GM03348 (cell line): ENCODE measurements around the gene OR2G2.

Source experiments
- DNase-seq: peaks from one replicate; pipeline ENCODE4 v3.0.0; 2012; ENCODE audit warnings: low spot score

OR2G2 gene, protein sequence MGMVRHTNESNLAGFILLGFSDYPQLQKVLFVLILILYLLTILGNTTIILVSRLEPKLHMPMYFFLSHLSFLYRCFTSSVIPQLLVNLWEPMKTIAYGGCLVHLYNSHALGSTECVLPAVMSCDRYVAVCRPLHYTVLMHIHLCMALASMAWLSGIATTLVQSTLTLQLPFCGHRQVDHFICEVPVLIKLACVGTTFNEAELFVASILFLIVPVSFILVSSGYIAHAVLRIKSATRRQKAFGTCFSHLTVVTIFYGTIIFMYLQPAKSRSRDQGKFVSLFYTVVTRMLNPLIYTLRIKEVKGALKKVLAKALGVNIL

DNA sequence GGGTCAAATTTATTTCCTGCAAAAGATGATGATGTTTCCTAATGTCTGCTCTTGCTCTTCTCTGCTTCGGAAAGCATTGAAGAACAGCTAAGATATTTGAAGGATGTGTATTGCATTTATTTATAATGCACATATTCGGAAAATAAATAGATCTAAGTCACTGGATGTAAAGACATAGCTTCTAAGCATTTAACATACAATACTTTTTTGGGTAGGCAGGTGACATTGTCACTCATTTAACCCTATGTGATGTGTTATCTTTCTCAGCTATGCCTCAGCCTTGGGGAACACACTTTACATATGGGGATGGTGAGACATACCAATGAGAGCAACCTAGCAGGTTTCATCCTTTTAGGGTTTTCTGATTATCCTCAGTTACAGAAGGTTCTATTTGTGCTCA, at the start of gene OR2G2:
OR2G2 (plus strand) TSS at position 301 of the 400 bp plus-strand sequence; CDS start at position 301, 0 bp downstream.
- no peak for DNase-seq

DNA sequence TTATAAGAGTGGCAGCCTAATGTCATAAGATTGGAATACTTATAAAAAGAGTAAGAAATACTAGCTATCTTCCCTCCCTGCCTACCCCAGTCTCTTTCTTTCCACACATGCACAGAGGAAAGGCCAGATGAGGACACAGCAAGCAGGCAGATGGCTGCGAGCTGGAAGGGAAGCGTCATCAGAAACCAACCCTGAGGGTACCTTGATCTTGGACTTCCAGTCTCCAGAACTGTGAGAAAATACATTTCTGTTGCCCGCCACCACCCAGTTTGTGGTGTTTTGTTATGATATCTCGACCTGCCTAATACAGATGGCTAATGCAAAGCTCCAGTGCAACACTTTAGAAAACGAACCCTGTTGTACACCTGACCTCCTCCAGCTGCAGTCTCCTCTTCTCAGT, 49.6 kb upstream of the OR2G2 start:
- no peak for DNase-seq

DNA sequence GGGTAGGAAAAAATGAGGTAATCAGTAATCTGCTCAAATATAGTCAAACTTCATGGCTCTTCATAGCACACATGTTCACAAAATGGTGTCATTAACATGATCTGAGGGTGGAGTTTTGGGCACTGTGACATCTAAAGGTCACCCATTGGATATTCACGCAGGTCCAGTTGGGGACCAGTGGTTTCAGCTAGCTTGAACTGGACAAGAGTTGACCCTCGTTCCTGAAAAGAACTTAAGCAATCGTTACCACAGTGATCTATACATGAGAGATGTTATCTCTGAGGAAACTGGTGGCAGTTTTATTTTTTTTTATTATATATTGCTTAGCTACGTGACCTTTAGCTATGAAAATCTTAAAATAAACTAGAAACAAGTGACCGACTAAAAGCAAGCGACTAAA, 48.9 kb upstream of the OR2G2 start:
- DNase-seq = no peak

DNA sequence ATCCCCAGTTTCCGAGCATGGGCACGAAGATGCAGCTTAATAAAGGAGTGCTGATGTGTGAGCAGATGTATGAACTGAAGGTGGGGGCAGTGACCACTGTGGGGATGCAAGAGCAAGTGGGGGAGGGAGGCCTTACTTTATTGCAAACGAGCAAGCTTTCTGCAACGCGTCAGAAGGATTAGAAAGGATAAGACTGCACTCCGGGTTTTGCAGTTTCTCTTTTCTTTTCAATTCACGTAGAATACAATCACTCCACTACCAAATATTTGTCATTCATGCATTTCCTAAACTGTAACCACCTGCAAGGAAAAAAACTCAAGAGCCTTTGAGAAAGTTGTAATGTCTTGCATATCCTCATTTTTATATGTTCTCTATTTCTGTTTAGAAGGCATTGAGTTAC, 47.6 kb upstream of the OR2G2 start:
- DNase-seq = no peak

DNA sequence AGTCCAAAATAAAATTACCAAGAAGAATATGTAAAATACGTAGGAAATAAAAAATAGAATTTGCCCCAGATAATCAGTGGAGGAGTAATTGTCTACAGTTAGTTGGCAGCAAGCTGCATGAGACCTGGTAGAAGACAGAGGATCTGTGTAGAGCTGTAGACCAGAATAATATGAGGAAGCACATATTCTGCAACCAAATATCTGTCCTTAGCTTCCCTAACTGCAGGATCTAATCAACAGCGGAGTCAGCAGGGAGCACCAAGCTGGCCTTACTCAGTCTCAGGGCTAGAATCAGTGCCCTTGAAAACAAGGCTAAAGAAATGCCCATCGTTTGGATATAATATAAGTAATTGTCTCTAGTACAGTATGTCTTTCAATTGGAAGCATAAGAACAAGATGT, 45.3 kb upstream of the OR2G2 start:
- no peak for DNase-seq

DNA sequence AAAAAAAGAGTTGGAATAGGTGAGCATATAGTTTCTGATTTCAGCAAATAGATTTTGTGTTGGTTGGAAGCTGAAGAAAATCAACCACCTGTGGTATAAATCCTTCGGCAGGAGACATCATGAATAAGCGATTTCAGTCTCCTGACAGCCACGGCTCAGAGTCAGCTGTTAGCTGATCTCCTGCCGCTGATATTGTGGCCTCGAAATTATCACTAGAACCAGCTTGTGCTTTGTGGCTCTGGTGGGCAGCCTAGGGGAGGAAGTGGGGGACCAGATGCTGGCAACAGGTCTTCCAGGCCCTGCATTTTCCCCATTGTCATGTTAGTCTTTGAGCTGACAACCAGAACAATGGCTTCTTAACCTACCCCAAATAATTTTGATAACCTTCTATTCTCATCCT, 40.1 kb upstream of the OR2G2 start:
- DNase-seq = no peak

DNA sequence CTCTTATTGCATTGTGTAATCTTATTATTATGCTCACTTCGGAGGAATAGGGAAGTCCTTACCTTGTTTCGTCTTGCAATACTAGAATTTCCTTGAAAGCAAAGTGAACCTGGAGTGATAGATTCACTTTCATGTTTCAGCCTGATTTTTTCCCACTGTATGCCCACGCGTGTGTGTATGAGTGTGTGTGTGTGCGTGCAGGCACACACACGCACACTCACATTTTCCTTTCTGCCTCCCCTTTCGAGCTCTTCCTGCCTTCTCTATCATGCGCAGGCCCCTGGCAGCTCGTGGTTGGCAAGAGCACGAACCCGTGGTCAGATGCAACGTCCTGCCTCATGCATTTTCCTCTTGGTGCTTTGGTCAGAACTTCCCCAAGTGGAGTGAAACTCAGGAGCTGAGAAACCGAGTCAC, 39.4 kb upstream of the OR2G2 start, which contains the start of gene GCSAML:
GCSAML (plus strand) TSS at position 366 of the 414 bp plus-strand sequence. CDS start 58 bp downstream, outside the sequence.
- no peak for DNase-seq

DNA sequence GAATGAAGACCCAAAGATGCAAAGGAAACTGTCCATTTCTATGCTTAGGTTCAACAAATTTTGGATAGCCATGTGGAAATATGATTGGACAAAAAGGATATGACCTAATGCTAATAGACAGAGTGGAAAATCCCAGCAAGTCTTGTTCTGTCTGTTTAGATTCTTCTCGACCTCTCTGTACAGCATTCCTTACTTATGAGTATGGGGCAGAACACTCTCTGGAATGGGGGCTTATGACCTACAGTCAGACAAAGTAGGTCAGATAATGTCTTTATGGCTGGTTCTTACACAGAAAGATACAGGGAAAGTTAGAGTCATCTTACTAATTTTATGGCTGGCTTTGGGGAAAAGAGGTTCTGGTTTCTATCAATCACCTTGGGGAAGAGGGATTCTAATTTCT, 36.4 kb upstream of the OR2G2 start:
- DNase-seq = no peak

DNA sequence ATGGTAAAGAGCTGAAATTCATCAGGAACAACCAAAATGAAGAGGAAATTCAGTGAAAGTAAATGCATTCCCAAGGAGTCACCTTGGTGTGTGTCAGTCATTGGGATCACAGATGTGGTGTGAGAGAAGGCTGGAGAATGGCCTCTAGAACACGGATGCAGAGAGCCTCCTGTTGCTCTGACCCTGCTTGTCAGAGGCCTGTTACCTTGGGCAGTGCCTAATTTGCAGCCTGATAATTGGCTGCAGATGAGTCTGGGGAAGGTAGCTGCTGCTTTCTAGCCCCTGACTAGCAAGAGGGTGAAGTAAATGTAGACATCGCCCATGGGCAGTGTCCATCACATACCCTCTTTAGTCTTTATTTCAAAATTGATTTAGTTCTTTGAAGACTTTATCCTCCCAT, 35.9 kb upstream of the OR2G2 start:
- DNase-seq = no peak

DNA sequence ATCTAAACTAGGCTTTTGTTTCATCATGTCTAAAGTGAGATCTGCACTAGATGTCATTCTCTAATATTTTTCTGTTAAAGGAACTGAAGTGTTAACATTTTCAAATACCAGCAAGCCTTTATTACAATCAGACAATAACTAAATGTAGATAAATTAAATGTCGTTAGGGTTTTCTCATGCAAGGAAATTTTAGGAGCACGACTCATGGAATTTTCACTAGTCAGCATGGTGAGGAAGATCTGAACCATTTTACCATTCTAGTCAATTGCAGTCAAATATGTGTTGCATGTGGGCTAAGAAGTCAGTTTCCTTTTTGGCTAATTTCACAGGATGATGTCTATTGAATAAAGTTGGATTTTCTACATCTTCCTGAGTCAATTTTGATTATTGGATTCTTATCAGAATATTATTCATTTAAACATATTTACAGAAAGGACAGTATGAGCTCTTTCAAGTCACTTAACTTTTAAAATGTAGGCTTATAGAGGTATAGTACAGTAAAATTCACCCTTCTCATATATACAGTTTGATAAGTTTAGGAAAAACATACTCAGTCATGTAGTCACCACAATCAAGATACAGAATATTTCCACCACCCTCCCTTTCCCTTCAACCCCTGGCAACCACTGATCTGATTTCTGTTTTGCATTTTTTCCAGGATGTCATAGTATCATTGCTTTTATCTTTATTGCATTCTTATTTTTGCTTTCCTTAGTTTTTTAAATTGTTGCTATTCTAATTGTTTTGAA, 30.1 kb upstream of the OR2G2 start:
- no peak for DNase-seq

DNA sequence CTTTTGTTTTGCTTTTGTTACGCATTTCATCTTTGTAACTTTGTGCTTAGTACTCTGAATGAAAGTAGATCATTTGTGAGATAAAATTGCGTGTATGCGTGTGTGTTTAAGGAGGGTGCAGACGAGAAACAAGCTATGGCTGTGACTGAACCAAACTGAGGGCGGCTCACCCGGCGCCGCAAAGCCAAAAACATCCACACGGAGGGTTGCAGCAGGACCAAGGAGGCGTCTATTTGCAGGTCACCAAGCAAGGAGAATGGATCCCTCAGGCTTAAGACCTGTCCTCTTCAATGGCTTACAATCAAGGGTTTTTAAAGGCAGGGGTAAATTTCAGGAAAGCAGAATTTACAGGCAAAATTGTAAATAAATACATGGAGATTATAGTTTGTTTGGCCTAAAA, 26.4 kb upstream of the OR2G2 start:
- no peak for DNase-seq

DNA sequence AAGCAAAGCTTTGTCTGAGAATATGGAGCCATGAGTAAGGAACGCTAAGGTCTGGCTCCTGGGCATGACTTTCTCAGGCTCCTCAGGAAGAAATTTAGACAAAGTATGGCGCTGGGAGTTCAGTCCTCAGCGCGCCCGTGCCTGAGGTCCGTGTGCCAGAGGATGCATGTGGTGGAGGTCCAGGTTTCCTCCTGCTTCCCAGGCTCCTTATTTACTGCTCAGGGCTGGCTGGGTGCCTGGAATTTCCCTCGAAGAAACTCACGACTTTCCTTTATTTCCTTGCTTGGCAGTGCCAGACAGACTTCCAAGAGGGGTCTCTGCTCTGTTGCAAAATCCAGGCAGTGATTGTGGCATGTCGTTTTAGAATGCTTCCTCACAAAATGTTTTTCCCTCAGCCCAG, 26.0 kb upstream of the OR2G2 start:
- DNase-seq = no peak

DNA sequence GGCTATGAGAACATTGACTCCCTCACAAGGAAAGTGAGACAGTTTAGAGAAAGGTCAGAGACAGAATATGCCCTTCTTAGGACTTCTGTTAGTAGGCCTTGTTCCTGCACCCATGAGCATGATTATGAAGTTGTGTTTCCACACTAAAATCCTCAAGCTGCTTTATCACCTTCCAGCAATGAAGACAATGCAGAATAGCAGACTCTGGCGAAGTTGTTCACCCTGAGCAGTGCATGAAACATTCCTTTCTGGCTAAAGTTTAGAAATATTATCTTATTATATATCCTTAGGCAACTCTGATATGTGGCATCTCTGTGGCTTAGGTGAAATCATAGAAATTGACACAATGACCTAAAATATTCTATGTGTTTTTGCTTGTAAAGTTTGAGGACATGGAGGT, 13.9 kb upstream of the OR2G2 start:
- no peak for DNase-seq

DNA sequence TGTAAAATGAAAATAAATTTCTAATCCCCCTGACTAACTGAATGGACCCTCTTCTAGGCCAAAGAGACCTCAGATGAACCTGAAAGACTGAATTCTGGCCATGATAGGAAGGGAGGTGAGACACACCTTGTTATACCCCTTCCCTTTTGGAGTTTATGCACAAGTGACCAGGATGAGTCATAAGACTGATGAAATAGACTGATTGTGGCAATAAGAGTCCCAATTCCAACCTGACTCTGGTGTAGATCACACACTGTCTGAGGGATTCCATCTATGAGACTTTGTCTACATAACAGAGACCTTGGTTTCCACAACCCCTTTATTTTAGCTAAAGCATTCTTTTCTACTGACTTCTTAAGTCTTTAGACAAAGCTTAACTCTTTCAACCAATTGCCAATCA, 13.5 kb upstream of the OR2G2 start:
- DNase-seq = no peak

DNA sequence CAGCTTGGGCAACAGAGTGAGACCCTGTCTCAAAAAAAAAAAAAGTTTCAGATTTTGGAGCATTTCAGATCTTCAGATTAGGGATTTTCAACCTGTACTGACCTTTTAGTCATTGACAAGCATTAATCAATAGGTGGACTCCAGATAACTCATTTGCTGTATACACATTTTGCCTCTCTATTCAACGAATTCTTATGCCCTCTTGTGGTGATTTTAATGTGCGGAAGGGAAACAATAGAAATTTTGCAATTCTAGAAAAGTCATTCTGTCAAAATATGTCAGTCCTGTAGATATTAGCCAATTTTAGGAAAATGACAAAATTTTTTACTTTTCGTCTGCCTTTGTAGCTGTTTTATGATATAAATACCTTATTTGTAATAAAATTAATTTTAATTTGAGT, 11.6 kb upstream of the OR2G2 start:
- DNase-seq = peak; percentile 10

DNA sequence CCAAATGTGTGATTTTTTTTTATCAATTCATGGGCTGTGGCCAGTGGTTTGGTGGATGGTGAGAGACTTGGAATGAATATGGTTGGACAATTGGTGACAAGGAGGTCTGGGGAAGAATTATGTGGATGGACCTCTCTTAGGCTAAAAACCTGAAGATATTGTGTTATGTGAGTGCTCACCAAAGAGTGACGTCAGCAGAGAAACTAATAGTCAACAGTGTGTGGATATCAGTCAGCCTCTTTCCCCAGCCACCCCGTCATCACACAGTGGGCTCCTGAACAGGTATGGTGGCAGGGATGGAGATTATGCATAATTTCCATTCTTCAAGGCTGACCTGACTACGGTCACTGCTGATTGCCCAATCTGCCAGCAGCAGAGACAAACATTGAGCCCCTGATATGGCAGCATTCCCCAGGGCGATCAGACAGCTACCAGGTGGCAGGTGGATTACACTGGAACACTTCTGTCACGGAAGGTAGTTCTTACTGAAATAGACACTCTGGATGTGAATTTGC, 9.2 kb upstream of the OR2G2 start:
- DNase-seq = no peak

DNA sequence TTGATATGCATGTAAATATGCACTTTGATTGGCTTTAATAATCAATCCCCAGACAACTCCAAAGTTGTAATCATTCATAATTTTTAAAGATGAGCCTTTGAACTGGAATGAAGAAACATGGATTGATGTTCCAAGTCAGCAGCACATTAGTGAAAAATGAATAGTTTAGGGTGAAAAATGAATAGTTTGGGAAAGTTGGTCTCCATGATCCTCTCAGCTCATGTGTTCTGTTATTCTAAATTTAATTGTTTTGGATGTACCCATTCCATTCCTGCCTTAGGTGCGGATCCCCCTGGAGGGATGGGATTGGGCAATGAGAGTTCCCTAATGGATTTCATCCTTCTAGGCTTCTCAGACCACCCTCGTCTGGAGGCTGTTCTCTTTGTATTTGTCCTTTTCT, 17.1 kb downstream of the OR2G2 start, which contains the start of gene OR2G3:
OR2G3 (plus strand) TSS at position 301 of the 400 bp plus-strand sequence; CDS start at position 301, 0 bp downstream.
- no peak for DNase-seq

DNA sequence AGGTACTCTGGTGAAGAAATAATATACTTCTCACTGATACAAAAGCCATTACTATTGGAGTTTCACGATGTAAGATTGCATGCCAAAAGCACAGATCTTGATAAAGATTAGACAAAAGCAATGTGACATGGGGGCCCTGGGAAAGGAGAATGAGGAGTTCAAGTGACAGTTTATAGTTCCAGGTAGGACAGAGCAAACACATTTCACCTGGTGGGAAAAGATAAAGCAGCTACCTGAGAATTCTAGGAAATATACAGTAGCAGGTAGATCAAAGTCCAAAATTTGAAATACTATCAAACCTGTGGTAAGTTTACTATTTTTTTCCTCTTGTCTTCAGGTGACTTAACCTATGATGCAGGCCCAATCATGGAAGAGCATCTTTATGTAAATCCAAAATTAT, 25.2 kb downstream of the OR2G2 start:
- DNase-seq = no peak

DNA sequence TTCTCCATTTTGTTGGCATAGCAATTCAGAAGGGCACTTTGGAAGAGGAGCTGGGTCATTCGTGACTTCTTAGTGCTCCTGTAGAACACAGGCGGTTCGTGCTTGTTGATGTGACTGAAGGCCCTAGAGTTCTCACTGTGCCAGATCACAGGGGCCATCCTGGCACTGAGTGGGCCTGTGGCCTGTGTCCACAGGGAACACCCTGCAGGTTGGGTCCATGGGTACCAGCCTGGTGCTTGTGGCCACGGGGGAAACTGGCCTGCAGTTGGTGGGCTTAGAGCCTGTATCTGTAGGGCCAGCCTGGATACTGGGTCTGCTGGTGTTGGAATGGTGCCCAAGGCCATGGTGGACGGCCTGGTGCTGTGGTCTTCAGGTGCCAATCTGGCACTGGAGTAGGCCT, 26.5 kb downstream of the OR2G2 start:
- DNase-seq = no peak

DNA sequence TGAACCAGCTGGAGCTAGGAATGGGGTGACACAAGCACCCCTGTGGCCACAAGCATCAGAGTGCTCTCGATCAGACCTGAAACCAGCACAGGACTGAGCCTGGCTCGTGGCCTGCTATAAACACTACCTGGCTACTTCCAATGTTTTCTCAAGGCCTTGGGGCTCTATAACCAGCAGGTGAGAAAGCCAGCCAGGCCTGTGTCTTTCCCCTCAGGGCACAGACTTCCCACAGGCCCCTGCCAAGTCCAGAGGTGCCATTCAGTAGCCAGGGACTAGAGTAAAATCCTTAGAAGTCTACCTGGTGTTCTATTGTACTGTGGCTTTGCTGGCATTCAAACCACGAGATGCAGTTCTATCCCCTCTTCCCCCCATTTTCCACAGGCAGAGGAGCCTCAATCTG, 39.8 kb downstream of the OR2G2 start:
- no peak for DNase-seq

DNA sequence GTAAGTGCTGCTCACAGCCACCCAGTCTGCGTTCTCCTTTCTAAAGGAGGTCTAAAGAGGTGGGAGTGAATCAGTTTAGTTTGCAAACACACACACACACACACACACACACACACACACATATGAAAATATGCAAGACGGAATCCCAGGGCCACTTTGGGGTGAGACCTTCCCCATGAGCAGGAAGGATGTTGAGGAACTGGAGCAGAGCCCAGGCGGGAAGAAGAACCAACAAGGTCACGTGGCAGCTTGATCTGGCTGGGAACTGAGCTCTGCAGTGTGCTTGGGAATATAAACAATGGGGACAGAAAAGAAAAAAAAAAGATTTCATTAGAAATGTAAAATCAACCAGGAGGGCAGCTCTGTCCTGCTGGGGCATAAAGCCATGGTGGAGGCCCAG, 49.9 kb downstream of the OR2G2 start:
- DNase-seq = no peak

DNA sequence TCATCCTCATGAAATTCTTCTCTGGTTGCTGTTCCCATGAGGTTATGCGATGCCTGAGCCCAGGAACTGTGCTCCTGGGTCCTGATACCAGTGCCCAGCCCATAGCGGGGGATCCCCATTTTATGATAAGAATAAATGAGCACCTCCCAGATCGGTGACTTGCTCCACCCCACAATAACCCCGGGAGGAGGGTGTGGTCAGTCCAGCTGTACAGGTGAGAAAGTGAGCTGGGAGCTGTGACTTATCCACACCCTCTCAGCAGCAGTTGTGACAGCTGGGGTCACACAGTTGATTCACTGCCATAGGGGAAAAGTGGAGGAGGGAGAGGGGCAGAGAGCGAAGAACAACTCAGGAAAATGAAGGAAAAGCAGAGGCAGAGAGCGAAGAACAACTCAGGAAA, 50.6 kb downstream of the OR2G2 start:
- DNase-seq = no peak
